T-helper 9 cell (primary cell): ENCODE measurements around the gene MTHFD1L.
"Not testable (repeated sequence)": the region's sequence is repeated elsewhere in the genome, so short reads cannot be mapped to it uniquely, and the experiment has no call there.

Experiments used
- DNase-seq: peaks from one replicate; pipeline ENCODE4 v3.0.0-alpha.2; 2020

The MTHFD1L gene

DNA sequence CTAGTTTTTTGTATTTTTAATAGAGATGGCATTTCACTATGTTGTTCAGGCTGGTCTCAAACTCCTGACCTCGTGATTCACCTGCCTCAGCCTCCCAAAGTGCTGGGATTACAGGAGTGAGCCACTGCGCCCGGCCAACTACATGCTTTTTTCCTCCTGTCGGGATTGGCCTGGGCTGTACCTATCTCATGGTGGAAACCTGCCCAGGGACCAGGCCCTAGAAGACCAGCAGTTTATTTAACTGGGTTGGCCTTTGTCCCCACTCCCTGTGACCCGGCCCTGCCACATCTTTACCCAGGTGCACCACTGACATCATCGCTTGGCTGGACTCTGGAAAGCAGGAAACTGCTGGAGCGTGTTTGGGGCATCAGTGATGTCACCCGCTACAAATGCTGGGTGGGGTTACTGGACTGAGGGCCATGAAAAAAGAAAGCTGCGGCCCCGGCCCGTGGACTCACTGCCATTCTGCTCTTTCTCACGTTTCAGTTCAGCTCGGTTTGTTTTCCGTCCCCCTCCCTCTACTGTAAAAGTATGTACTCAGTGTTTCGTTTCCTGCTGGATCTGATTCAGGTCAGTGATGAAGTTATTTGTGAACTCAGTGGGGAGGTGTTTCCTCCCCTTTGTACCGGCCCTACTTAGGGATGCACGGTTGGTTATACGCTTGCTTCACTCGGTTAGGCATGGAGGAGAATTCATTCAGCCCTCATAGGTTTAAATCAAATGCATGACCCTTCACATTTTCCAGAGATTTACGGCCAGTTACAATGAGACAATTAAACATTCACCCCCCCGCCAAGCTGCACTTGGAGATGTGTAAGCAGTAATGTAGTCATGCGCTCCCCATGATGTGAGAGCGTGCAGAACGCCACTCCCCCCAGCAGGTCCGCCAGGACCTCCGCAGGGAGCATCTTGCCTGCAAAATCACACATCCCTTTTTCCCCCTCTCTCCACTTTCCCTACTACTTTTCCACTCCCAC is 179.3 kb downstream of the MTHFD1L start:
- no peak for DNase-seq

- not testable (repeated sequence) for DNase-seq
Observed at GRCh38 chr6:151045511-151046222, 180.2 kb downstream of the MTHFD1L start.

DNA sequence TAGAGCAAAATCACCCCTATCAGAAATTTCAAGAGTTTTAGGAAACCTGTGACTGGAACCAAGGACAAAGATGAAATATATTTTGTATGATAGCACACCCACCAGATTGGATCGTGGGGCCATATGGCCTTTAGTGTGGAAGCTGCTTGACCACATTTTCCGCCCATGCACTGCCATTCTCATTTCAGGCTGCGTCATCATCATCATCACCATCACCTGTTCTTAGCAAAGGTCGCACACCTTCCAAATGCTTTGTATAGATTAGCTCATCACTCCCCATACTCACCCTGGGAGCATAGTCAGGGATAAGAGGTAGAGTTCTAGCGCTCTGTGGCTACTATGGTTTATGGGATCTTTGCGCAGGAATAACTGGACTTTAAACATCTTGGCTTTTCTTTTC is 185.7 kb downstream of the MTHFD1L start:
- no peak for DNase-seq

DNA sequence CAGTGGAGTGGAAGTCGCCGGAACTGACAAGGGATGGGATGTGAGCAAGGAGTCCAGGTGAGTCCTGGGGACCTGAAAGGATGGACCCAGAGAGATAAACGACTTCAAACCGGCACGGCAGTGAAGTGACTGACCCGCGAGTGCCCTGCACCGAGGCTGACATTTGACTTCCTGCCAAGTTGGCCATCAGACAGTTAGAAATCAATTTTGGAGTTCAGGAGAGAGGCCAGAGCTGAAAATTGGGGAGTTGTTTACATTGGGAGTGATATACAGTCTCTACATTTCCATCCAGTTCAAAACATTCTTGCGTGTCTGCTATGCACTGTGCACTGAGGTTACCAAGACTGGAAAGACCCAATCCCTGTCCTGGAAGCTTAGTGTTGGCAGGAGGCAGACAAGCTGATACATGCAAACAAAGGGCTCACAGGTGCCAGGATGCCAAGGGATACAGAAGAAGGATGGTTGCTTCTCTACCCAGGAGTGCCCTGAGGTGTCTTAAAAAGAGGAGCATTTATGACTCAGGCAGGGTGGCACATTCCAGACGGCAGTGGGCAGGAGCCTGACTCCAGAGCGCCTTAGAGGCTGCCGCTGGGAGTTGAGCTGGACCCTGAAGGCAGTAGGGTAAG is 186.6 kb downstream of the MTHFD1L start:
- no peak for DNase-seq

- no peak for DNase-seq
Observed at GRCh38 chr6:151054306-151054705, 188.8 kb downstream of the MTHFD1L start.

- DNase-seq: no peak
Observed at GRCh38 chr6:151056230-151056907, 190.9 kb downstream of the MTHFD1L start.

DNA sequence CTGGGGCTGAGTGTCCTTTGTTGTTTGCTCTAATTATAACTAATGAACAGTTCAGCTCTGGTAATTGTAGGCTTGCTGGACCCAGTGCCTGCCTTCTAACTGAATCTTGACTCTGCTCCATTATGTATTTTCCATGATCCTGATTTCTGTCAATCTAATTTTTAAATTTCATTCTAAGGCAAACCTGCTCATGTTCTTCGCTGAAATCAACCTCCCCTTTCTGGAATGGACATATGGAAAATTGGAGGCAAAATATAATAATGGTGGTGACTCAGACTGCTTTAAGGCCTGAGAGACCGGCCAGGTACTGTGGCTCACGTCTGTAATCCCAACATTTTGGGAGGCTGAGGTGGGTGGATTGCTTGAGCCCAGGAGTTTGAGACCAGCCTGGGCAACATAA is 191.6 kb downstream of the MTHFD1L start:
- DNase-seq: no peak

GRCh38 chr6:151058021-151058733 is 192.7 kb downstream of the MTHFD1L start:
- DNase-seq: no peak

GRCh38 chr6:151059612-151060095 is 194.2 kb downstream of the MTHFD1L start:
- no peak for DNase-seq

GRCh38 chr6:151060096-151060765 is 194.7 kb downstream of the MTHFD1L start:
- DNase-seq: no peak

- no peak for DNase-seq
Observed at GRCh38 chr6:151060766-151061531, 195.4 kb downstream of the MTHFD1L start.

DNA sequence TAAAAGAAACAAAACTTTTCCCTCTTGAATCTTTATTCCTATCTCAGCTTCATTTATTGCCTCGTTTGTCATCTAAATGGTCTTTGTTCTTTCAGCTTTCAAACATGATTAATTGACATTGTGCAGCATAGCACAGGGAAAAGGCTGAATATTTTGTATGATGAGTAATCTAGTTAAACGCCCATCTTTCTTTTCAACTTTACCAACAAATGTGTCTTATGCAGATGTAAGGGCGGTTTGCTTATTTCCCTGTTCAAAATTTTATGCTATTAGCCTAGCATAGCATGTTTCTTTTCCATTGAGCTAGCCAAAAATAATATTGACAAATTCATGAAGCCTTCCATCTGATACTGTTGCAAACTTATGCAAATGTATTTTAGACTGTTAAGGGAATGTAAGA is 197.8 kb downstream of the MTHFD1L start:
- no peak for DNase-seq

DNA sequence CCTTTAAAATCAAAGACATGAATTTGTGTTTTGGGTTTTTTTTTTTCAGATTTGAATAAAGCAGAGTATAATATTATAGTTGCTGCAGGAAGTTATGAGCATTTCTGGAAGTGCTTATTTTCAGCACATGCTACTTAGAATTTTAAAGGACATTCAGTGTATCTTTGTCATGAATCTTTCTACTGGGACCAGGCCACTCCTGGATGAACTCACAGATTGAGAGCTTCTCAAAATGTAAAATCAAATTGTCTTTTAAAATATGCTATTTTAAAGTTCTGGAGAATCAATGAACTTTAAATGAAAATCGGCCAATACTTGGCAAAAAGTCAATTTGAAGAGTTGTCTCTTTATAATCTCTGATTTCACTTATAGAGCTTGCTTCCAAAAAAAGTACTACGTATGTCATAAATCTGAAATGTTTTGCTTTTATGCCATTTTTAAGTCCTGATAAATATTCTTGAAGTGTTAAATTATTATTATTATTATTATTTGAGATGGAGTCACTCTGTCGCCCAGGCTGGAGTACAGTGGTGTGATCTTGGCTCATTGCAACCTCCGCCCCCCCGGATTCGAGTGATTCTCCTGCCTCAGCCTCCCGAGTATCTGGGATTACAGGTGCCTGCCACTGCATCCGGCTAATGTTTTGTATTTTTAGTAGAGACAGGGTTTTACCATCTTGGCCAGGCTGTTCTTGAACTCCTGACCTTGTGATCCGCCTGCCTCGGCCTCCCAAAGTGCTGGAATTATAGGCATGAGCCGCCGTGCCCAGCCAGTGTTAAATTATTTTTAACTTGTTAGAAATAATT is 198.5 kb downstream of the MTHFD1L start:
- DNase-seq: no peak

- DNase-seq: no peak
Observed at GRCh38 chr6:151065027-151065815, 199.7 kb downstream of the MTHFD1L start.

- DNase-seq: no peak
Observed at GRCh38 chr6:151067684-151068596, 202.4 kb downstream of the MTHFD1L start.

DNA sequence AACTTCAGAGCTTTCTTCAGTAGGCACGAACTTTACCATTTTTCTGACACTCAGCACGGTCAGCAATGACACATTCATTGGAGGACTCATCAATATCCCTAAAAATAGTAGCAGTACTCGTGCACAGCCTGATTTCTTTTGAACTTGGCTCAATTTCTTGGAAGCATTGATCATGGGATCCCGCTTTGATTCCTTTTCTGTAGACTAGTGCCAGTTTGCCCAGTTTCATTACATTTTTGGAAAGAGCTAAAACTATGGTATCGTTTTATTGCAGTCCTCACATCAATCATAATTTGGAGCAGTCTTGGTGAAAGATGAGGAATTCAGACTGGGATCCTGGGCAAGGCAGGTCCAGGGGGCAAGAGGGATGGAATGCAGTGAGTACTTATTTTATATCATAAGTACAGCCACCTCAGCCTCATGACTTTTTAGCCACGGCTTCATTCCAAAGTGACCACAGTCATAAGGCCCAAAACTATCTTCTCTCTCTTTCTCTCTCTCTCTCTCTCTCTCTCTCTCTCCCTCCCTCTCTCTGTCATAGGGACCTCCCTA is 203.3 kb downstream of the MTHFD1L start:
- DNase-seq: no peak

GRCh38 chr6:151069641-151070040 is 204.1 kb downstream of the MTHFD1L start:
- no peak for DNase-seq
